GM21825 (cell line): Measurements from ENCODE around the gene ASB1.

Source experiments
- ATAC-seq: cut with Tn5 transposase; IDR thresholded peaks from one replicate; pipeline ENCODE4 v1.9.1; 2021; ENCODE audit warnings: mild to moderate bottlenecking, moderate library complexity; ENCODE audit not compliant: unreplicated experiment

The ASB1 gene

DNA sequence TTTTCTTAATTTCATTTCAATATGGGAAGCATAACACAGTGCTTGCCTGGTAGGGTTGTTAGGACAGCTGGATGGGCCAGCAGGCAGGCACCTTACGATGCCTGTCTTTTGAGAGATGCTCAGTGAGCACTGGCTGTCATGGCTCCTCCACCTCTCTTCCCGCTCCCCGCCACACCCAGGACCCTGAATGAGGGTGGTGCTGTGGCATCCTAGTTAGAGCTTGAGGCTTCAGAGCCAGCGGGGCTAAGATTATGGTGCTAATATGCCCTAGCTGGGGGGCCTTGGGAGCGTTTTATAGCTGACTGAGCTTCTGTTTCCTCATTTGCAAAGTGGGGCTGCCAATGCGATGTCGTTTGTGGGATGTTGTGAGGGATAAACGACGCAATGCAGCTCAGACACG lies 37.7 kb downstream of the ASB1 start:
- ATAC-seq: no peak

DNA sequence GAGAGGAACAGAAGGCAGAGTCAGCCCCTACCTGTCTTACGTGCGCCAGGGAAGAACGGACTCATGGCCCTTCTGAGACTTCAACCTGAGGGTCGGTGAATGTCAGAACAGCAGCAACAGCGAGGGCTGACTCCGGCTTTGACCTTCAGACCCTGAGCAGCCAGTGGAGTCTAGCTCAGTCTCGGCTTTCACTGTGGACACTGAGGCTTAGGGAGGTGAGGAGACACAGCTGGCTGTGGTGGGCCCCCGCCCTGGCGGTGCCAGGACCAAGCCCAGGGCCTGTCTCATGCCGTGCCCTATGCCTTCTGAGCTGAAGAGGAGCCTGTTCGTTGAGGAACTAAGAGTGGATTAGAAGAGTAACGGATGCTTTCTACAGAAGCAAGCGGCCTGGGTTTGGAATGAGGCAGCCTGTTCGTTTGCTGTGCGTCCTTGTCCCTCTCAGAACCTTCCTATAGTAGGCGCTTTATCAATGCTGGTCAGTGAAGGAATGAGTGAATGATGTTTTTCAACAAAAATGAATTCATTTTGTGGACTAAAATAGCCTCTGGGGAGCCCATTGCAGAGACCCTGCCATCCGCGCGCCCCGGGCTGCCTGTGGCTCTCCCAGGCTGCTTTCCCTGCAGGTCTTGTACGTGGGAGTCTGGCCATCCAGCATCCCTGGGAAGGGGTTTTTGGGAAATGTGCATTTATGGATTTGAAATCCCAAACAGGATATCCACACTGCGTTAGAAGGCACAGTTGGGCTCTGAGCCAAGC lies 38.9 kb downstream of the ASB1 start:
- ATAC-seq: no peak

DNA sequence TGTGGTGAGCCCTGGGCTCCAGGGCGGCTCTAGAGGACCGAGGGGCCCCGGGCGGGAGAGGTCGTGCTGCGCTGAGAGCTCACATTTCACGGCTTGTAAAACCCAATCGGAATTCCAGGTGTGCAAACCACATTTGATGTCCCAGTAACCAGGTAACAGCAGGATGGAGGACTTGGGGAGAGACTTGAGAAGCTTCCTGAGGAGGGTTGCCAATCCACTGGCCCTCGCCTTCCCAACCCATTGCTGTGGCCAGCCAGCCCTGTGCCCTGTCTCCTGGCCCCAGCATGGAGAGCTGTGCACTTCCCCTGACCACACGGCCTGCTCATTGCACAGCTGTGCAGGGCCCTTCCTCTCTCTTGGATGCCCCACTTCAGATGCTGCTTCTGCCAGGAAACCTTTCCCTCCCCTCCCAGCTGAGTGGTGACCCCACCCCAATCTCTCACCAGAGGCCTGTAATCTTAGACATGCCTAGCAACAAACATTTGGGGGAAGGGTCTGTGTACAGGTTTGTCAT lies 39.6 kb downstream of the ASB1 start:
- no peak for ATAC-seq

DNA sequence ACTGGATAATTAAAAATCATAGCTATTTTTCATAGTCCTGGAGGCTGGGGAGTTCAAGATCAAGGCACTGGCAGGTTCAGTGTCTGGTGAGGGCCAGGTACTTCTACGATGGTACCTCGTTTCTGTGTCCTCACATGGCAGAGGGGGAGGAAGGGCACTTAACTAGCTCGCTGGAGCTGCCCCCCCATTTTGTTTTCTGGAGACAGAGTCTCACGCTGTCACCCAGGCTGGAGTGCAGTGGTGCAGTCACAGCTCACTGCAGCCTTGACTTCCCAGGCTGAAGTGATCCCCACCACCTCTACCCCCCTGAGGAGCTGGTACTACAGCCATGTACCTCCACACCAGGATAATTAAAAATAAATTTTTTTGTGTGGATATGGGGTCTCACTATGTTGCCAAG lies 40.3 kb downstream of the ASB1 start:
- no peak for ATAC-seq

DNA sequence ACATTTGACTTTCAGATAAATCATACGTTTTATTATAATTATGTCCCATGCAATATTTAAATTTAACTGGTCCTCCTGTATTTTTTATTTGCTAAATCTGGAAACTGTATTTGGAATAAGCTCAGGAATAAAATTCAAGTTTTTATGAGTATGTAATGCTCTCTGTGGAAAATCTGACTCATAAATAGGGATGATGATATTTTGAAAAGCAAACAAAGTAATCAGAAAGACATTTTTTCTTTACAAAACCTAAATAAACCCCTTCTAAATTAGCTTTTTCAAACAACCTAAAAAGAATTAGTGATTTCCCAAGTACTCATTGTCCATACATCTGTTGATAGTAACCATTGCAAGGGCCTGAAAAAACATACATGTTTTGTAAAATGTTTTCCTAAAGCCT lies 41.1 kb downstream of the ASB1 start:
- no peak for ATAC-seq

DNA sequence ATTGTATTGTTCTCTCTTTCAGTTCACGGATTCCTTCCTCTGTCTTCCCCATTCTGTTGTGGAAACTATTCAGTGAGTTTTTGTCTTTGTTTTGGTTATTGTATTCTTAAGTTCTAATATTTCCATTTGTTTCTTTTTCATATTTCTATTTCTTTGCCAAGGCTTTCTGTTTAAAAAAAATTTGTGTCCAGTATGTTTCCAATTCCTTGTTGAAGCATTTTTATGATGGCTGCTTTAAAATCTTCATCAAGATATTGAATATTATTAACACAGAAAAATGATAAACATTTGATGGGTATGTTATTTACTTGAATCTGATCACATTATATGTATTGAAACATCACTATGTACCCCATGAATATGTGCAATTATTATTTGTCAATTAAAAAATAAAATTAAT lies 42.4 kb downstream of the ASB1 start:
- no peak for ATAC-seq

DNA sequence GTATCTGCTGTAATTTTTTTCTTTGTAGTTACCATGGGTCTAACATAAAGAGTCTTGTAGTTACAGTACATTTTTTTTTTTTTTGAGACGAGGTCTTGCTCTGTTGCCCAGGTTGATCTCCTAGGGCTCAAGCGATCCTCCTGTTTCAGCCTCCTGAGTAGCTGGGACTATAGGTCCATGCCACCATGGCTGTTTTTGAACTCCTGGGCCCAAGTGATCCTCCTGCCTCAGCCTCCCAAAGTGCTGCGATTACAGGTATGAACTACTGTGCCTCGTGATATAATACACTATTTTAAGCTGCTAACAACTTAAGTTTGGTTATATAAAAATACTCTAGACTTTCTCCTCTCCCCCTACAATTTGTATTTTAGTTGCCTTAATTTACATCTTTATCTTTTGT lies 46.3 kb downstream of the ASB1 start:
- ATAC-seq: no peak

DNA sequence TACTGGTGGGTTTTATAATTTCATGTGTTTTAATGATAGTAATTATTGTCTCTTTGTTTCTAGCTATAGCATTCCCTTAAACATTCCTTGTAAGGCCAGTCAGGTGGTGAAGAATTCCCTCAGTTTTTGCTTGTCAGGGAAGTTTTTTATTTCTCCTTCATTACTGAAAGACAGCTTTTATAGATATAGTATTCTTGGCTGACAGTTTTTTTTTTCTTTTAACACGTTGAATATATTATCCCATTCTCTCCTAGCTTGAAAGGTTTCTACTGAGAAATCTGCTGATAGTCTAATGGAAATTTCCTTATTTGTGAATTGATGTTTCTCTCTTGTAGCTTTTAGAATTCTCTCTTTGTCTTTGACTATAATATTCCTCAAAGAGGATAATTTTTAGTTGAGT lies 46.8 kb downstream of the ASB1 start:
- no peak for ATAC-seq

DNA sequence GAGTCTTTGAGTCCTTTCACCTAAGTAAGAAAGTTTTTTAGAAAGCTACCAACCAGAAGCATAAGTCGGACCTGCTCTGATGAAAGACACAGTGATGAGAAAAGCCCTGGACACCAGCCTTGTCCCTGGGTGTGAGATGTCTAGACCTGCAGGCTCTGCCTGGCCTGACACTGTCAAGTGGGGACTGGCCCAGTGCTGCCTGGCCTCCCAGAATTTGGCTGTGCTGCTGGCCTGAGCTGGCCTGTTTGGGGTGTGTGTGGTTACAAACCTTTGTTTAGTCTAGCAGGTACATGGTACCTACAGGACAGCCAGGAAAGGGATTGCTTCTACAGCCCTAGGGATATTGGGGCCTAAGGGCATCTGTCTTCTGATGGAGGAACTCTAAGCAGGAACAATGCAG lies 48.3 kb downstream of the ASB1 start:
- no peak for ATAC-seq

DNA sequence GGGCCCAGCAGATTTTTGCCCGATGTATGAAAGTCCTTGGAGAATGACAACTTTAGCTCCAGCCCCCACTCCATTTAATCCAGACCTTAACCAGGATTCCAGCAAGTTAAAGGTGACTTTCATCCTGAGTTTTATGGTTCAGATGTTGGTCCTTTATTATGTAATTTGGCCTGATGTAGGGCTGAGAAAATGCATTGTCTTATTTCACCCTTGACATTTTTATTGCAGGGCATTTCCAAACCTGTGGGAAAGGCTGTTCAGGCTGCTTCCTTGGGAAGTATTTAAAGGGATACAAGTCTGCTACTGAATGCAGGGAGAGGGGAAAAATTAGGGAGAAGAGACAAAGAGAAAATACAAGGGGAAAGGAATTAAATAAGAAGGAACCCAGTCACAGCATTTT lies 48.8 kb downstream of the ASB1 start:
- ATAC-seq: no peak

DNA sequence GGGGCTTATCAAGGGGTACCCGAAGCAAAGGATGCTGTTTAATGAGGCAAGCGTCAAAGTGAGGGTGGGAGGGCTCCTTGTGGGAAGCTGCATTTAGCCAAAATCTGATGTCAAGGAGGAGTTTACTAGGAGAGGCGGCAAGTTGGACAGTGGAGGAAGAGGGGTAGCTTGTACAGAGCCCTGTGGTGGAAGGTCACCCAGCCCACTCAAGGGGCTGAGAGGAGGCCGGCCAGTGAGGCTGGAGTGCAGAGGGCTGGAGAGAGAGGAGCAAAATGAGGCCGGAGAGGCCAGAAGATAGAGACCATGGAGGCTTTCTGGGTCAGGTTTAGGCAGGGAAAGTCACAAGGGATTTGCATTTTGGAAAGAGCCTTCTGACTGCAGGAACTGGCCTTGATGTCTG lies 49.5 kb downstream of the ASB1 start:
- no peak for ATAC-seq

DNA sequence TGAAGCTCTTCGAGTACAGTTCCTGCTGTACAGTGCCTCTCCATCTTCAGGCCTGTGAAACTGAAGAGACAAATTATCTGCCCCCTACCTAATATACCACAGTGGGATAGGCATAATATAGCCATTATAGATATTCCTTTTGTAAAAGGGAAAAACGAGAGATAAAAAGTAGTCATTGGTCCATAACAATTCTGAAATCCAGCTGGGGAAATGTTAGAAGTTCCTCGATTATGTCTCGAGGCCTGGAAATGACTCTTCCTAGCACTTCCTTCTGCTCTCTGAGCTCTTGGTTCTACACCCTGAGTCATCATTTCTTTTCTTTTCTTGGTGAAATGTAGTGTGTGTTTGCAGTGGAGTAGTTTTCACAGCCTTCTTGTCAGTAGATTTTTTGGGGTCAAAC lies 51.5 kb downstream of the ASB1 start:
- no peak for ATAC-seq

DNA sequence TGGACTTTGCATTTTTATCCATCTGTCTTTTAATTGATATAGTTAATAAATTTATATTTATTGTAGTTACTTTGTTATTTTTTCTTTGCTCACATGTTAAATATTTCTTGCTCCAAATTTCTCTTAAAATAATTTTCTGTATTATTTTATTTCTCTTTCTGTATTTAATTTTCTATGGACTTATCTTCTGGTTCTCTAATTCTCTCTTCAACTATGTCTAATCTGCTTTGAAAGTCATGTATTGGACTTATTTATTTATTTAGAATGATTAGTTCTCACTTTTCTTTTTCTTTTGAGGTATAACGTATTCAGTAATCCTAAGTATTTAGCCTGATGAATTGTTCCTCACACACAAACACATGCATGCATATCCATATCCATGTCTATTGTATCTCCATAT lies 53.1 kb downstream of the ASB1 start:
- ATAC-seq: no peak

DNA sequence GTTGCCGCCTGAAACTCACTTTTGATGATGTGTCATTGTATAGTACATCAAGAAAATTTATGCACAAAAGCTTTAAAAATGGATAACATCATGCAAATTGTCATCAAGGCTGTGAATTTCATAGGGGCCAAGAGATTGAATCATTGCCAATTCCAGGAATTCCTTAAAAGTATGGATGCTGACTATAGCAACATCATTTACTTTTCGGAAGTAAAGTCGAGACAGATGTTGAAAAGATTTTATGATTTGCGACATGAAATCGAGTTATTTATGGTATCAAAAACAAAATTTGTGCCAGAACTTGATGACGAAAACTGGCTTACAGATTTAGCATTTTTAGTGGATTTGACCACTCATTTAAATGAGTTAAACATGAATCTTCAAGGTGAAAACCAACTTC lies 56.3 kb downstream of the ASB1 start:
- no peak for ATAC-seq

DNA sequence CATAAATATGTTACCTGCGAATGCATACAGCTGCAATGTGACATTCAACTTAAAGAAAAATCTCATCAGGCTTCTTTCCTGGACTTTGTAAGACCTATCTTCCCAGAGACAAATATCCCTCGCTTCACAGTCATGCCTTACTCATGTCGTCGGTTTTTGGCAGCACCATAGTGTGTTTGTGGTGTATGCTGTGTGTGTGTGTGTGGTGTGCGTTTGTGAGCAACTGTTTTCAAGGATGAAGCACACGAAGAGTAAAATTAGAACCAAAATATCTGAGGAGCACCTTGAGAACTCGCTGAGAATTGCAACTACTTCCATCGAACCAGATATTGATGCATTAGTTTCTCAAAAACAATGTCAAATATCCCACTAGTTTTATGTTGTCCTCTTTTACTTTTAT lies 56.9 kb downstream of the ASB1 start:
- ATAC-seq: no peak

DNA sequence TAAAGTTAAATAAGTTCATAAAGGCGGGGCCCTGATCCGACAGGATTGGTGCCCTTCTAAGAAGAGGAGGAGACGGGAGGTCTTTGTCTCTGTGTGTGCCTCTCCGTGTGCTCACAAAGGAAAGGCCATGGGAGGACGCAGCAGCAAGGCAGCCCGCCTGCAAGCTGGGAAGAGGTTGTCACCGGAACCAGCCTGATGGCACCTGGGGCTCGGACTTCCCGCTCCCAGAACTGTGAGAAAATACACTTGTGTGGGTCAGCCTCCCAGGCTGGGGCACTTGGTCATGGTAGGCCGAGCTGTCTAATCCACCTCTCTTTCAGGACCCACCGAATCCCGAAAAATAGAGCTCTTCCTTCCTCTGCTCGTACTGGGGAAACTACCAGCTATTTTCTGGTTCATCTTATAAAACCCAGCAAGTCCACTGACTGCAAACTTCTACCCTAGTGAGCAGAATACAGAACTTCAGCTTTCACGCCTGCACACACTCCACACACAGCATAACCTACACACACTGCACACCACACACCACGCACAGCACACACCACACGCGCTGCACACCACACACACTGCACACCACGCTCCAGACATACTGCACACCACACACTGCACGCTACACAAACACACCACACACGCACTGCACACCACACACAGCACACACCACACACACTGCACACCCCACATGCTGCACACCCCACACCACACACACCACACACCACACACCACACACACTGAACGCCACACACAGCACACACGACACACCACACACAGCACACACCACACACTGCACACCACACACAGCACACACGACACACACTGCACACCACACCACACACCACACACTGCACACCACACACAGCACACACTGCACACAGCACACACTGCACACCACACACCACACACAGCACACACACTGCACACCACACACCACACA lies 58.1 kb downstream of the ASB1 start:
- no peak for ATAC-seq

DNA sequence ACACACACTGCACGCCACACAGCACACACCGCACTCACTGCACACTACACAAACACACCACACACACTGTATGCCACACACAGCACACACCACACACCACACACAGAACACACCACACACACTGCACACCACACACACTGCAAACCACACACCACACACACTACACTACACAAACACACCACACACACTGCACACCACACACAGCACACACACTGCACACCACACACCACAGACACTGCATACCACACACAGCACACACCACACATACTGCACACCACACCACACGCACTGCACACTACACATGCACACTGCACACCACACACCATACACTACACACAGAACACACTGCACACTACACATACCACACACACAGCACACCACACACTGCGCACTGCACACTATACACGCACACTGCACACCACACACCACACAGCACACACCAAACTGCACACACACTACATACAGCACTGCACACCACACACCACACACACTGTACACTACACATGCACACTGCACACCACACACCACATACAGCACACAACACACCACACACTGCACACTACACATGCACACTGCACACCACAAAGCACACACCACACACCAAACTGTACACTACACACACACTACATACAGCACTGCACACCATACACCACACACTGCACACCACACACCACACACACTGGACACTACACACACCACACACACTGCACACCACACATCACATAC lies 59.6 kb downstream of the ASB1 start:
- no peak for ATAC-seq

DNA sequence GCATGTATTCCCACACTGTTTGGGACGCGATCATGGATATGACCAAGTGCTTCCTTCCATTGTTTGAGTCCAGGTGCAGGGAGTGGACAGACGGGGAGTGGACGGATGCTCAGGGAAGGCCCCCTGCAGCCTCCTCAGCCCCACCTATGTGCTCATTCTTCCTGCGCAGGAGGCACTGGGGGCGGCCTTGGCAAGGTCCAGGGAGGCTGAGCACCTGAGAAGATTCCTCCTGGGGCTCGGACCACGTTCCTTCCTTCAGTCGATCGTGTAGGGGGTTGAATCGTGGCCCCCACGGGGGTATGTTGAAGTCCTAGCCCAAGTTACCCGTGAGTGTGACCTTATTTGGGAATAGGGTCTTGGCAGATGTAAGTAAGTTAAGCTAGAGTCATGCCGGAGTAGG lies 60.4 kb downstream of the ASB1 start:
- no peak for ATAC-seq

DNA sequence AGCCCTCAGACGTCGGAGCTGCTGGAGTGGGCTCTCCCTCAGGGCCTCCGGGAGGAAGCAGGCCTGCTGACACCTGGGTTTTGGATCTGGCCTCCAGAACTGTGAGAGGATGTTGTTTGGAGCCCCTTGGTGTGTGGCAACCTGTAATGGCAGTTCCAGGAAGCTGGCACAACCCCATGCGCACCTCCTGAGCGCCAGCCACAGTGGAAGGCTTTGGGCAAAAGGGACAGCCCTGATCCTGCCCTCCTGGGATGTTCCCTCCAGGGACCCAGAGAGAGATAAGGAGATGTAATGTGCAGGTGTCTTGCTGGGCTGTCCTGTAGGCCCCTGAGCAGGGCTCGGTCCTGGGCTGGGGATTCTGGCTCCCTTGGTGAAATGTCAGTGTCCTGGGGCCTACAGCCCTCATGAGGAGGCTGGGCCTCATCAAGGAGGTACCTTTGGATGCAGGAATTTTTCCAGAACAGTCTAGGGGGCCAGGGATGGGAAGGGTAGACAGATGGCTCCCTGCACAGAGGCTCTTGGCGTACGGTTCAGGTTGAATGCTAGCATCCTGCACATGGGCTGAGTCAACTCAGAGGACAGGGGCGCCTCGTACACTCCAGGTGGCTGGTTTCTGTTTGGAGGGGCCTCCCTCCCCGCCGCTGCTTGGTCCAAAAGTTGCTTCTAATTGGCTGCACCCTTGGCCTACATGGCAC lies 61.1 kb downstream of the ASB1 start:
- ATAC-seq: no peak

DNA sequence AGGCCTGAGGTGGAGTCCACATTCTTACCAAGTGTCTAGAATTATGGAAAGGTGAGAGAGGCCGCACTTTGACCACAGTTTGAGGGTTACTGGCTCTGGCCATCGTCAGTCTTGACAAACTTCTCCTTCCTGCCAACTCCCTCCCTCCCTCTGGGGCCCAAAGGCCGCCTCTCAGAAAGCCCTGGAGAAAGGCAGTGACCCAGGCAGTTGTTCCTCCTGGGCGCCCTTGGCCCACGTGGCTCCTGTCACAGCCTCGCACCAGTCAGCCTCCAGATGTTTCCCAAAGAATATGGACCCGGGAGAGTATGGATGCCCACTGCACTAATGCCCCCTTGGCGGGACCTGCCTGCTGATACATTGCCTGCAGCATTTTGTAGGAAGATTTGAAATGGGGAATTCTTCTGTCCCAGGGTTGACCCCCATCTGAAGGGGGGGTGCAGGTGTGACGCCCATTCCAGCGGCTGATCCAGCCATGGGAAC lies 61.7 kb downstream of the ASB1 start:
- no peak for ATAC-seq

DNA sequence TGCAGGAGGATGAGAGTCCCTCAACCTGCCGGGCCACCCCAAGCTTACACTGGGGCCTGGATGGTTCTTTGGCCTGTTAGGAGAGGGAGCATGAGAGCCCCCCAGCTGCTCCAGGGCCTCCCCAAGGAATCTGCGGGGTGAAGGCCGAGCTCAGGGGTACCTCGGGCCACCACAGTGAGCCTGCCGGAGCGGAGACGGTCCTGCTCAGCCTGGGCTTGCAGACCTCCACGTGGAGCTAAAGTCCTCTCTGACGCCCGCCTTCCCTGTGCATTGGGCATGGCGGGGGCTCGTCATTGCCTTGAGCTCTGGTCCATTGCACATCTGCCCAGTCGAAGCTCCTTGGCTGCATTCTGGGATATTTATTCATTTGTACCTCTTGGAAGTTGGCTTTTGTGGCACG lies 62.7 kb downstream of the ASB1 start:
- no peak for ATAC-seq
